GM10847 (cell line): Measurements from ENCODE around the gene NINJ2.

Experiments
- POLR2A ChIP-seq: IDR thresholded peaks from 2 replicates; pipeline ENCODE4 v1.6.1; 2011; ENCODE audit not compliant: insufficient read length; ENCODE audit errors: extremely low read depth

Gene NINJ2

DNA sequence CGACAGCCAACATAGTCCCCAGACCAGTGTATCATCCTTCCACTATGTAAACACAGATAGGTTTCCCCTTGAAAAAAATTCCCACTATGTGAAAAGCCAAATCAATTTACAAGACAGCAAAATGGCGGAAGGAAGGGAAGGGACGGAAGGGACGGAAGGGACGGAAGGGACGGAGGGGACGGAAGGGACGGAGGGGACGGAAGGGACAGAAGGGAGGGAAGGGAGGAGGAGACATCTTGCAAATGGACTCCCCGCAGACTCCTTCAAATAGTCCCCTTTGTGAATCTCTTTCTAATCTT, 75.3 kb downstream of the NINJ2 start:
- no peak for TF ChIP-seq POLR2A

DNA sequence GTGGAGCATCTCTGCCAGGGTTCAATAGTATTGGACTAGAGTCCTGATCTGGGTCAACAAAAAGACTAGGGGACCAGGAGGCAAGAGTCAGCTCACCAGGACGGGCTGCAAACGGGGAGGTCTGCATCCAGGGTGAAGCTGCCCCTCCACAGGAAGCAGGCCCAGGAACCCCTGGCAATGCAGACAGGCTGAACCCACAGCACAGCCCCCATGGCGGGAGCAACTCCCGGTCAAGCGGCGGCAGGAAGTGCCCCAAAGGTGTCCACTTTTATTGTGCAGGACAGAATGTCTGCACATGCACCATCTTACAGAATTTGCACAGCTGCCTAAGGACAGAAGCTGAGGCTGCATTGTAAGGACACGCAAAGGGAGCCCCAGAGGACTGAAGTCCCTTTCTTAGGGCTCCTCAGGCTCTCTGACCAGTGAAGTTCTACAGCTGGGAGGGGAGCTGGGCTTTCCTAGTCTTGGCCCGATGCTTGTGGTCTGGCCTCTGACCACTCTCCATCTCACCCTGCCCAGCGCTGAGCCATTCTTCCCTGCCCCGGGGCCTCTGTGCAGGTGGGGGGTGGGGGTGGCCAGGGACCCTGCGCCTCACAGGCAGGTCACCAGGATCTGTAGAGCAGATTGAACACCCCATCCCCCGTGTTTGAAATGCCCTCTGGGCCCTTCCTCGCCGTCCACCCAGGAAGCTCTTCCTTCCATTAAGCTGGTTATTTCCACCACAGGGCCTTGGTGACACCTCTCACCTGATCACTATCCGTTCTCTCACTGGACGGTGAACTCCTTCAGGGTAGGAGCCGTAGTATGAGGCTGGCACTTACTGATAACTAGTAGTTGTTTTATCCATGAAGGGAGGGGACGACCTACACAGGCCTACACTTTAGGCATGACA, 75.9 kb downstream of the NINJ2 start:
- no peak for TF ChIP-seq POLR2A

DNA sequence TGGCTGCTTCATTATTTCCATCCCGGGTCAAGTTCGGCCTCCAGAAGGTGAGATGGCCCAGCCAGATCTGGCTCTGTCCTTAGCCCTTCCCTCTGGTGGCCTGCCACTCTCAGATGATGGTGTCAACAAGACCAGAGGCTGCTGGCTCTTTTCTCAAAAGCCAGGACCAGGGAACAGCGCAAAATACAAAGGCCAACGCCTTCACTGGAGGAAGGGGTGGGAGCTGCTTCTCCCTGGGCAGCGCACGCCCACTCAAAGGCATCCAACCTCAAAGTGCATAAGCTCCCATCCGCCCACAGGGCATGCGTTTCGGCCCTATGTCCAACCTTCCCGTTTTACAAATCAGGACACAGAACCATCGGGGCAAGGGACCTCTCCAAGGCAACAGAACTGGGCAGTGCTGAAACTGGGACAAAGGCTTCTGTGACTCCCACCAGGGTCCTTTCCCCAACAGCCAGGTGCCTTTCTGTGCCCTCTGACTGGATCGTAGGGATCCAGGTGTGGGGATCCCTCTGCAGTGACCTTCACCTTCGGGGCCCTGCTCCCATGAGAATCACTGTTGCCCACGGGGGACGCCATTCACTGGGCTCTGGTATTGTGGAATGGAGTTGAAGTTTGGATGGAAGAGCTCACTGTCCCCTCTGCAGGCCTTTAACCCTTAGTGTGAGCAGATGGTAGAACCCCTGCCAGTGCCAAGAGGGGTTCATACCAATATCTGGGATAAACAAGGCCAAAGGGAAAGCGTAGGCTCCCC, 76.8 kb downstream of the NINJ2 start:
- TF ChIP-seq POLR2A, result no peak

DNA sequence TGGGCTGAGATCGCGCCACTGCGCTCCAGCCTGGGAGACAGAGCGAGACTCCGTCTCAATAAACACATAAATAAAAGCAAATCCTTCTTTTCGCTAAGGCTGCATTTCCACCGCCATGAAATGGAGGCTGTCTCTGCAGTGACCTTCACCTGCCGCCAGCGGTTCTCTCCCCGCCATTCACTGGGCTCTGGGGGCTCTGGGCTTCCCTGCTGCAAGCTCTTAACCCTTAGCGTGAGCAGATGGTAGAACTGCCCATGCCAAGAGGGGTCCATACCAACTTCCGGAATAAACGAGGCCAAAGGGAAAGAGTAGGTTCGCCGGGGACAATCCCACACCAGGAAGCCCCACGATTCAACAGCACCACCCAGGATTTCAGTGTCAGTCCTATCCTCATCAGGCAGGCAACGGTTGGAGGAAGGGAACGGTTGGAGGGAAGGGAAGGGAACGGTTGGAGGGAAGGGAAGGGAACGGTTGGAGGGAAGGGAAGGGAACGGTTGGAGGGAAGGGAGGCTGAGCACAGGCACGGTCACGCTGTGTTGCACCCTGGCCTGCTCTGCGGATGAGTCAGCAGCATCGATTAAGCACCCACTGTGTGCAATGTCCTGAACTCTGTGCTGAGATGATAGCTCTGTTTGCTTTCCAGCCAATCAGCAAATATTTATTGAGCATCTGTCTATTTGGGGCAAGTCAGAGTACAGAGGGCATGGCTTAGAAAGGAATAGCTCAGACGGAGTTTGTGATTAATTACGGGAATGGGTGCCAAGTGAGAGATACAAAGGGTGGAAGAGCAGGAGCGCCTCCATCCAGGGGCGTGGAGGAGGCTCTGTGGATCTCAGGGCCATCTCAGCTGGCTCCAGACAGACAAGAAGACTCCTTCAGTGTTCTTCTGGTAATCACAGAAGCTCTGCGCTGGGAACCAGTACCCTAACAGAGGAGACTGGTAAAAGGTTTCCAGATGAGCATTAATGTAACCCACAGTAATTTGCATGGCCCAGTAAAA, 77.9 kb downstream of the NINJ2 start:
- no peak for TF ChIP-seq POLR2A

DNA sequence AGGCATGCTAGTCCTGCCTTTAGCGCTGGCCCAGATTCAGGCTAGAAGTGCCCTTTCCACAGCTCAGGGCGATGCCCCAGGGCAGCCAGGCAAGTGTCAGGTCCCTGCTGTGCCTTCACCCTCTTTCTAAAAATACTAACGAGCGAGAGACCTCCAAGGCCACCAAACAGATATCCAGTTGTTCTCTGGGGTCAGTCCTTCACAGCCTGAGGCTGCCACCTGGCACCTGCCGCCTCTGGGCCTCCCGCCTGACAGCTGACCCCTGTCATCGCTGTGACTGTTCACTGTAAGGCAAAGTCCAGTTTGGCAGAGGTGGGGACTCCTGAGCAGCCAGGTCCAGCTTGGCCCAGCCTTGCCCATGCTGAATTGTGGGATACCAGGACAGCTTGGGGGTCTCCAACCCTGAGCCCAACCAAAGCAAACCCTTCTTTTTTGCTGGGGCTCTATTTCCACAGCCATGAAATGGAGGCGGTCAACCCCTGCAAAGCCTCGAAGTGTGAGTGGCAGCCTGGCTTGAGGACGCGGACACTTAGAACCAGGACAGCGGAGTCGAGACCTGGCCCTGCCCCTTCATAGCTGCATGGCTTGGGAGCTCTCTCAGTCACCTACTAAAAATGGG, 79.9 kb downstream of the NINJ2 start:
- TF ChIP-seq POLR2A, result no peak

DNA sequence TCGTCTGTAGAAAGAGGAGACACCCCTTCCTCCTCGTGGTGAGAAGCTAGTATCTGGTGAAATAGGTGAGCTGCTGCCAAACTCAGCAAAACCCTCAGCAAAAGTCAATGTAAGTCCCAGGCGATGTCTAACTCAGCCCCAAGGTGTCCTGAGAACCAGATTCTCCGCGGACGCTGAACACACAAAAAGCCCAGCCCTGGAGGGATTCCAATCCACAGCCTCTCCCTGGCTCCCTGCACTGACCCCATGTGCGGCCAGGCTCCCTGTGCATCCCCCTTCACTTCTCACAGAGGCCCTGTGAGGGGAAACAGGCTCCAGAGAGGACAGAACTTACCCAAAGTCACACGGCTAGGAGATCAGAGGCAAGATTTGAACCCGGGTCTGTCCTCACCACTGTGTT, 81.5 kb downstream of the NINJ2 start:
- no peak for TF ChIP-seq POLR2A

DNA sequence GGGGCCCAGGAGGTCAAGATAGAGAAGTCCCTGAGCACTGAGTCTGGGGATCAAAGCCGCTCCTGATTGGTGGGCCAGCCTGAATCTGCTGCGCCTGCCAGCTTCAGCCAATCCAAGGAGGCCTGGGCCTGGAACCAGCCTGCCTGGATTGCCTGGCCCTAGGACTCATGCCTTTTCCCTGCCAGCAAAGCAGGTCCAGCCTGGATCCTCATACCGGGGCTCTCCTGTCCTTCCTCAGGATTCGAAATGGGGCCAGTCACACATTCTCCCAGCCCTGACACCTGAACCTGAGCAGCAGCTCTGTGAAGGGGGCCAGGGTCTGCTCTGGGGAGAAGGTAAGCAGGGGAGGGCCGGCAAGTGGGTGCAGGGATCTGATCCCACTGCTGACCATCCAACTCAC, 81.9 kb downstream of the NINJ2 start:
- TF ChIP-seq POLR2A, result no peak

DNA sequence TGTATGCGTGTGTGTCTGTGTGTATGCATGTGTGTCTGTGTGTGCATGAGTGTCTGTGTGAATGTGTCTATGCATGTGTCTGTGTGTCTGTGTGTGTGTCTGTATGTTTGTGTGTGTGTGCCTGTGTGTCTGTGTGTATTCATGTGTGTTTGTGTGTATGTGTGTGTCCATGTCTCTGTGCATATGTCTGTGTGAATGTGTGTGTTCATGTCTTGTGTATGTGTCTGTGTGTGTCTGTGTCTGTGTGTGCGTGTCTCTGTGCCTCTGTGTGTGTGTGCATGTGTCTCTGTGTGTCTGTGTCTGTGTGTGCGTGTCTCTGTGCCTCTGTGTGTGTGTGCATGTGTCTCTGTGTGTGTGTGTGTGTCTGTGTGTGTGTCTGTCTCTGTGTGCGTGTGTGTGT, 82.4 kb downstream of the NINJ2 start:
- no peak for TF ChIP-seq POLR2A

DNA sequence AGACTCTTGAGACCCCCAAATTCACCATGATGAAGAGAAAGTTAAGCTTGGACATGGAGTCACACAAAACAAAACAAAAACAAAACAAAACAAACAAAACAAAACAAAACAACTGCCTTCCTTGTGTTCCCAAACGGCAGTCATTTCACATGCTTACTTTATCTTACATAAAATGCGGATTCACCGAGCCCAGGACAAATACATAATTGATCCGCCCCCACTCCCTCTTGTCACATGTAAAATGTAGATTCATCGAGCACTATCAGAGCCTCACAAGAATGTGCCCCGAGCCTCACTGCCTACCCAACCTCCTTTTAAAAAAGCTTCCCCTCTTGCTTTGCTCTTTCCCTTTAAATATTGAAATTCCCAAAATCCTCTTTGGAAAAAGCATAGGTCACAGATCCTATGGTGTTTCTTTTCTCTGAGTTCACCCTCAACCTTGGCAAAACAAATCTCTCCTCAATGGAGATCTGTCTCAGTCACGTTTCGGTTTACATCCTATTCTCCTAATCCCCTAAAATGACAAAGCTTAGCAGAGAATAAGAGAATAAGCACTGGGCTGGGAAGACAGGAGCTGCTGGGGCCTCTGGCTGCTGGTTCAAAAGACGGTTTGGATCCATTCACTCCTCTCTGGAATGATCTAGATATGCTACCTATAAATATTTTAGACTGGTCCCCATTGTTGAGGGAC, 83.7 kb downstream of the NINJ2 start:
- no peak for TF ChIP-seq POLR2A

DNA sequence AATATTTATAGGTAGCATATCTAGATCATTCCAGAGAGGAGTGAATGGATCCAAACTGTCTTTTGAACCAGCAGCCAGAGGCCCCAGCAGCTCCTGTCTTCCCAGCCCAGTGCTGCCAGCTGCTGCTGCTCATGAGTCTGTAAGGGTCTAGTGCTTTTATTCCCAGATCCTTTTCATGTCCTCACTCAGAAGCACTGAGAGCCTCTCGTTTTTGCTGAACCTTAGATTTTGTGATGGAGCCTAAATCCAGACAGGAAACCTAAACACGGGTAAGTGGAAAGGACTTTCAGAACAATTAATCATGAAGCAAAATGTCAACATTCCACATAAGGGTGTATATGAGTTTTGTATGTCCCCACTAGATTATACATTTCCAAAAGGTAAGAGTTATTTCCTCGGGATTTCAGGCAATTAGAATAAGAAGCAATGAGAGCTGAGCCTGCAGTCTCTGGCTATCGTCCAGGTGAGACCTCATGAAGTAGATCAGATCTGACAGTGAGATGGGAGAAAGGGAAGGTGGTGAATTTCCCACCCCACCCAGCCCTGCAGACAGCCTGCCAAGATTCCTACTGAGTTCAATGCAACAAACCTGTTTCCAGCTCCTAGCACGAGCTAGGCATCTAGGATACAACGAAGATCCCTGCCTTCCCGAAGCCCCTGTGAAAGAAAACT, 84.4 kb downstream of the NINJ2 start:
- no peak for TF ChIP-seq POLR2A

DNA sequence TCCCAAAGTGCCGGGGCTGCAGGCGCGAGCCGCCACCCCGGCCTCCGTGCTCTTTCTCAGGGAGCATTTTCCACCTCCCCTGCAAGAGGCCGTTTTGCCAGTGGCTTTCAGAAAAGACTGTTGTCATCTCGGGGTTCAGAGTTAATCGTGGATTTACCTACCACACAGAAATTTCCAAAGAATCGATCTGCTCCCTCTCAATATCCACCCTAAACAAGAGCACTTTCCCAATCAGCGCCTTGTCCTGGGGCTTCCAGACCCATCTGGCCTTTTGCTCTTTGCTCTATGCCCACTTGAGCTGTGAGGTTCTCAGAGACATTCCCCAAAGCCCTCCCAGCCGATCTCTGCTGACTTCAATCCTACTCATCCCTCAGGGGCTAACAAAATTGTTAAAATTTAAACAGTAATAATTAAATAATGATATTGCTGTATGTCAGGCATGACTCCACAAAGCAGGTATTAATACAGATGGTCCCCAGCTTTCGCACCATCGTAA, 86.6 kb downstream of the NINJ2 start:
- TF ChIP-seq POLR2A, result no peak

DNA sequence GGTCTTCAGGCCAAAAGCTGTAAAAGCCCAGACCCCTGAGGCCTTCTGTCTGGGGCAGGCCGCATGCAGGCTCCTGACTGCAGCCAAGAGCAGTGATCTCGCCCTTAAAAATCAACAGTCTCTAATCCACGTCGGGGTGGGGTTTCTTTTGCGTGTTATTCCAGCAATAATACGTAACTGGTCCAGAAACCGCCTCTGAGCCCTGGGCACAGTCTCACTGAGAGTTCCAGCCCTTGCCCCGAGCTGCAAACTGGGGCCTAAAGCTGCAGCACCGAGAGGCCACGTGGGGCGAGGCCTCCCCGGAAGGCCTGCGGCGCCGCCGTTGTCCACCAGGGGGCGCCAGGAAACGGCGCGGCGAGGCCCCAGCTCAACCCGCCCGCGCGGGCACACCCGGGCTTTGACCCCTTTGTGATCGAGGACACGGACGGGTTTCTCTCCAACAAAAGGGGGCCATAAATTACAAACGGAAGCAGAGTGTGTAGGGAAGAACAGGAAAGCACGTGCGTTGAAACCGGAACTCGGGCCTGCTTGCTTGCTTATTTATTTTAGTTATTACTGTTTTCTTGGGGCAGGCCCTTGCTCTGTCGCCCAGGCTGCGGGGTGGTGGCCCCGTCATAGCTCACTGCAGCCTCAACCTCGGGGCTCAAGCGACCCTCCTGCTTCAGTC, 87.2 kb downstream of the NINJ2 start:
- no peak for TF ChIP-seq POLR2A

DNA sequence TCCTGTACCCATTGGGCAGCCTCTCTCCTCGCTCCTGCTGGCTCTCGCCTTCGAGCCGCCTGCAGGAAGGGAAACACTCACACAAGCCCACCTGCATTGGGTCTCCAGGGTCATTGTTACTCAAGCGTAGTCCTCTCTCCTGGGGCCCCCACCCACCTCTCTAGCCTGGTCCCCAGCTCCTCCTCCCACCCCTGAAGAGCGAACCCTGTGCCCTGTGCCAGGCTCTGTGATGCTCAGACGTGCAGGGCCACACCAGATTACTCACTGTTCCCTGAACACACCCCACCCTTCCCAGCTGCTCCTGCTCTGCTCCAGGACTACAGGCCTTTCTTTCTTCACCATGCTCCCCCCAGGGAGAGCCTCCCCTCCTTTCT, 88.1 kb downstream of the NINJ2 start:
- TF ChIP-seq POLR2A, result no peak
